GM12878 (cell line): ENCODE measurements around the gene MOK. TPM values are rescaled to one million over a fixed set of nuclear protein-coding genes. Genes with fewer than 3 reads are reported as not detected.

ENCODE experiments used
- ATAC-seq: fragments of 200-7000 bp; cut with Tn5 transposase; 3 replicates; pipeline ENCODE4 v1.9.1; 2020; ENCODE audit warnings: mild to moderate bottlenecking, moderate library complexity
- BruUV-seq: library from RNA; stranded (reverse); fragments of 400-500 nt; replicated peaks from 2 replicates; lab custom pipeline; 2021; lab: Mats Ljungman, UMichigan
- CTCF ChIA-PET: fragments of 300-600 bp; sonication (Branson Sonifier 250); formaldehyde crosslinking; extraction: SDS; loops from one replicate; lab custom pipeline; 2021; ENCODE audit warnings: inconsistent platforms; lab: Yijun Ruan, JAX
- POLR2A ChIA-PET: fragments of 350-600 bp; formaldehyde crosslinking; extraction: SDS; loops from one replicate; lab custom pipeline; 2021; ENCODE audit warnings: inconsistent platforms; lab: Charles Lee
- RAD21 ChIA-PET: fragments of 300-600 bp; sonication (Branson Sonifier 250); formaldehyde crosslinking; loops from one replicate; lab custom pipeline; 2023; ENCODE audit warnings: antibody characterized with exemption; ENCODE audit not compliant: unreplicated experiment; lab: Charles Lee
- SMC1A ChIA-PET: fragments of 300-600 bp; sonication (Branson Sonifier 250); formaldehyde crosslinking; loops from one replicate; lab custom pipeline; 2023; ENCODE audit not compliant: unreplicated experiment, uncharacterized antibody; lab: Charles Lee
- DNase-seq: peaks from one replicate; pipeline ENCODE4 v3.0.0-alpha.2; 2011; ENCODE audit warnings: low read depth, low spot score
- FAIRE-seq: peaks from 3 replicates; lab custom pipeline; 2011; peaks lifted over from hg19 to GRCh38; lab: Jason Lieb, UNC
- H2AFZ ChIP-seq: 2 replicates; pipeline ENCODE4 v1.6.0; 2011; ENCODE audit warnings: low read depth, low read length, control low read depth; ENCODE audit not compliant: control insufficient read depth
- H3K27ac ChIP-seq: 2 replicates; pipeline ENCODE4 v1.5.1; 2011; ENCODE audit warnings: control low read depth; ENCODE audit not compliant: control insufficient read depth, insufficient read depth
- H3K27me3 ChIP-seq, 2 experiments: replicated peaks in 1 of 2; 2 replicates each; pipeline versions ENCODE4 v1.6.0 to v1.6.1; 2011; ENCODE audit warnings: low read length in 1 of 2; ENCODE audit not compliant: control insufficient read depth in 2 of 2, insufficient read depth in 2 of 2
- H3K36me3 ChIP-seq, 2 experiments: 2 replicates each; pipeline ENCODE4 v1.5.1; 2011; ENCODE audit warnings: low read length in 1 of 2; ENCODE audit not compliant: control insufficient read depth in 2 of 2, insufficient read depth in 2 of 2
- H3K4me1 ChIP-seq: 2 replicates; pipeline ENCODE4 v1.6.1; 2011; ENCODE audit warnings: mild to moderate bottlenecking, low read length, moderate library complexity, mixed read lengths; ENCODE audit not compliant: control insufficient read depth, insufficient read depth
- H3K4me2 ChIP-seq: 2 replicates; pipeline ENCODE4 v1.6.0; 2011; ENCODE audit warnings: control low read depth; ENCODE audit not compliant: control insufficient read depth, insufficient read depth
- H3K4me3 ChIP-seq: fragments of 200-600 bp; sonication (generic); 2 replicates; pipeline ENCODE4 v1.5.1; 2016
- H3K79me2 ChIP-seq: 2 replicates; pipeline ENCODE4 v1.6.0; 2011; ENCODE audit warnings: low read length; ENCODE audit not compliant: control insufficient read depth, insufficient read depth
- H3K9ac ChIP-seq: 2 replicates; pipeline ENCODE4 v1.8.0; 2011; ENCODE audit warnings: low read length, control low read depth, mixed read lengths; ENCODE audit not compliant: control insufficient read depth, insufficient read depth
- H3K9me3 ChIP-seq: replicated peaks from 3 replicates; pipeline ENCODE4 v1.5.1; 2011; ENCODE audit warnings: mild to moderate bottlenecking, low read length; ENCODE audit not compliant: control insufficient read depth, insufficient read depth
- H4K20me1 ChIP-seq: 2 replicates; pipeline ENCODE4 v1.6.0; 2011; ENCODE audit not compliant: control insufficient read depth, insufficient read depth
- BACH1 ChIP-seq: fragments of 450-650 bp; IDR thresholded peaks from 2 replicates; pipeline ENCODE4 v1.6.1; 2017; ENCODE audit warnings: mild to moderate bottlenecking, borderline replicate concordance
- FOXM1 ChIP-seq: IDR thresholded peaks from 2 replicates; pipeline ENCODE4 v1.6.1; 2012; ENCODE audit warnings: low read depth, mild to moderate bottlenecking, inconsistent platforms, low read length, moderate library complexity
- HCFC1 ChIP-seq: fragments of 150-350 bp; IDR thresholded peaks from 2 replicates; pipeline ENCODE4 v1.6.1; 2014; ENCODE audit warnings: low read length
- KAT2A ChIP-seq: conservative IDR thresholded peaks from 2 replicates; pipeline ENCODE4 v1.6.1; 2011; ENCODE audit warnings: low read depth, low read length; ENCODE audit not compliant: control insufficient read depth
- KLF5 ChIP-seq: fragments of 450-650 bp; IDR thresholded peaks from 2 replicates; pipeline ENCODE4 v1.6.1; 2014; ENCODE audit warnings: mild to moderate bottlenecking; ENCODE audit not compliant: partially characterized antibody
- LARP7 ChIP-seq: fragments of 450-650 bp; IDR thresholded peaks from 2 replicates; pipeline ENCODE4 v1.6.1; 2017; ENCODE audit warnings: mild to moderate bottlenecking
- MEF2B ChIP-seq: fragments of 450-650 bp; IDR thresholded peaks from 2 replicates; pipeline ENCODE4 v1.6.1; 2018; ENCODE audit warnings: mild to moderate bottlenecking, moderate library complexity; ENCODE audit not compliant: partially characterized antibody, poor library complexity, severe bottlenecking
- NFIC ChIP-seq: IDR thresholded peaks from 2 replicates; pipeline ENCODE4 v1.6.1; 2012; ENCODE audit warnings: low read depth, mild to moderate bottlenecking, inconsistent platforms, low read length, moderate library complexity
- PML ChIP-seq: IDR thresholded peaks from 2 replicates; pipeline ENCODE4 v1.6.1; 2012; ENCODE audit warnings: low read length, inconsistent platforms
- POU2F2 ChIP-seq: IDR thresholded peaks from 3 replicates; pipeline ENCODE4 v1.6.1; 2011; ENCODE audit warnings: low read depth, mild to moderate bottlenecking, low read length, borderline replicate concordance
- SIN3A ChIP-seq: IDR thresholded peaks from 2 replicates; pipeline ENCODE4 v1.6.1; 2012; ENCODE audit warnings: low read depth, low read length, improper control_type of control experiment
- SMARCA5 ChIP-seq: fragments of 450-650 bp; IDR thresholded peaks from 2 replicates; pipeline ENCODE4 v1.6.1; 2017; ENCODE audit warnings: mild to moderate bottlenecking
- SRF ChIP-seq, 2 experiments: IDR thresholded peaks; 2 replicates each; pipeline ENCODE4 v1.6.1; 2011; ENCODE audit warnings: low read depth in 2 of 2, low read length in 2 of 2, mild to moderate bottlenecking in 1 of 2, moderate library complexity in 1 of 2
- STAT1 ChIP-seq: fragments of 450-650 bp; conservative IDR thresholded peaks from 2 replicates; pipeline ENCODE4 v1.6.1; 2014; ENCODE audit warnings: antibody characterized with exemption, mild to moderate bottlenecking
- TARDBP ChIP-seq: IDR thresholded peaks from 2 replicates; pipeline ENCODE4 v1.6.1; 2016; ENCODE audit warnings: borderline replicate concordance
- ZNF207 ChIP-seq: fragments of 450-650 bp; IDR thresholded peaks from 2 replicates; pipeline ENCODE4 v1.6.1; 2014; ENCODE audit warnings: antibody characterized with exemption, mild to moderate bottlenecking, borderline replicate concordance
- ZSCAN29 ChIP-seq: fragments of 450-650 bp; IDR thresholded peaks from 2 replicates; pipeline ENCODE4 v1.6.1; 2017; ENCODE audit warnings: mild to moderate bottlenecking, moderate library complexity
- ZZZ3 ChIP-seq: IDR thresholded peaks from 2 replicates; pipeline ENCODE4 v1.6.1; 2011; ENCODE audit warnings: low read depth; ENCODE audit not compliant: control insufficient read depth, insufficient read length
- WGBS: methylation state at CpG from one replicate; pipeline ENCODE4 v1.1.6; 2016; ENCODE audit warnings: low lambda C conversion rate; ENCODE audit not compliant: insufficient replicate concordance, insufficient coverage; ENCODE audit errors: missing lambda C conversion rate; 5-methylcytosine and 5-hydroxymethylcytosine counted together
- in situ Hi-C: fragments of 300-500 bp; cut with MboI; formaldehyde crosslinking; loops from 9 replicates; pipeline ENCODE4 v1.14.3; 2018; ENCODE audit warnings: mixed read lengths
- intact Hi-C: fragments of 100-400 bp; cut with micrococcal nuclease; formaldehyde crosslinking; loops from one replicate; pipeline ENCODE4 v1.14.2; 2022; ENCODE audit not compliant: unreplicated experiment
- polyA plus RNA-seq, 11 experiments: library from polyadenylated mRNA; depleted of rRNA in 4 of 11; unstranded in 6 of 11; stranded (reverse) in 5 of 11; fragments of >200 nt; fragmentation: Nextera tagmentation in 4 of 11; fragmentation: Illumina TruSeq in 1 of 11; extraction: Ambion mirVana in 4 of 11; extraction: Trizol in 1 of 11; gene quantifications; 1 replicate in 1 of 11; 2 replicates in 10 of 11; pipeline versions ENCODE4 v1.2.1 to v1.2.3, GENCODE V29; 2011 to 2016; ENCODE audit warnings: inconsistent platforms in 2 of 11, missing spikeins in 2 of 11, low read depth in 1 of 11
- total RNA-seq, 4 experiments: library from RNA; depleted of rRNA in 3 of 4; stranded (reverse); fragments of >200 nt in 3 of 4; fragmentation: Illumina TruSeq in 1 of 4; extraction: Trizol in 1 of 4; gene quantifications; 2 replicates each; pipeline versions ENCODE4 v1.2.1 to v1.2.3, GENCODE V29; 2013 to 2021
- TF ChIP-seq, protein P1 (sequence below): IDR thresholded peaks from 2 replicates; pipeline ENCODE4 v1.6.1; 2011; ENCODE audit warnings: borderline replicate concordance, low read depth, mild to moderate bottlenecking, moderate library complexity, mixed read lengths, low read length; ENCODE audit not compliant: insufficient read depth; ENCODE audit errors: extremely low read length
- TF ChIP-seq, protein P2 (sequence below): fragments of 150-350 bp; IDR thresholded peaks from 2 replicates; pipeline ENCODE4 v1.6.1; 2016; ENCODE audit warnings: low read depth, low read length

The MOK gene
- total and polyA plus RNA-seq, 10 of the 15 experiments (the other 5 are each of a cell fraction or from before 2014, with no cell fraction given) = 0.10 to 3.0 (median 1.4) TPM

DNA sequence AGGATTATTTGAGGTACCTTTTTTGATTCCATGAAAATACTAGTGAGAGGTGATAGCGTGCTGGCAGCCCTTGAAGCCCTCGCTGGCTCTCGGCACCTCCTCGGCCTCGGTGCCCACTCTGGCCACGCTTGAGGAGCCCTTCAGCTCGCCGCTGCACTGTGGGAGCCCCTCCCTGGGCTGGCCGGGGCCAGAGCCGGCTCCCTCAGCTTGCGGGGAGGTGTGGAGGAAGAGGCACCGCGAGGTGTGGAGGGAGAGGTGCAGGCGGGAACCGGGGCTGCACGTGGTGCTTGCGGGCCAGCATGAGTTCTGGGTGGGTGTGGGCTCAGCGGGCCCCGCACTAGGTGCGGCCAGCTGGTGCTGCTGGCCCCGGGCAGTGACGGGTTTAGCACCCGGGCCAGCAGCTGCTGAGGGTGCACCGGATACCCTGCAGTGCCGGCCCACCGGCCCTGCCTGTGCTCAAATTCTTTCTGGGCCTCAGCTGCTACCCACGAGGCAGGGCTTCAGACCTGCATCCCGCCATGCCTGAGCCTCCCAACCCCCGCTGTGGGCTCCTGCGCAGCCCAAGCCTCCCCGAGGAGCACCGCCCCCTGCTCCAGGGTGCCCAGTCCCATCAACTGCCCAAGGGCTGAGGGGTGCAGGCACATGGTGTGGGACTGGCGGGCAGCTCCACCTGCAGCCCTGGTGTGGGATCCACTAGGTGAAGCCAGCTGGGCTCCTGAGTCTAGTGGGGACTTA, 7.4 kb downstream of the MOK start (continued):
- TF ChIP-seq, protein P1, sequence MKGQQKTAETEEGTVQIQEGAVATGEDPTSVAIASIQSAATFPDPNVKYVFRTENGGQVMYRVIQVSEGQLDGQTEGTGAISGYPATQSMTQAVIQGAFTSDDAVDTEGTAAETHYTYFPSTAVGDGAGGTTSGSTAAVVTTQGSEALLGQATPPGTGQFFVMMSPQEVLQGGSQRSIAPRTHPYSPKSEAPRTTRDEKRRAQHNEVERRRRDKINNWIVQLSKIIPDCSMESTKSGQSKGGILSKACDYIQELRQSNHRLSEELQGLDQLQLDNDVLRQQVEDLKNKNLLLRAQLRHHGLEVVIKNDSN = no peak
- TF ChIP-seq KLF5 (no peak), NFIC (no peak)
- TF ChIP-seq, all 136 proteins: peak for 0

DNA sequence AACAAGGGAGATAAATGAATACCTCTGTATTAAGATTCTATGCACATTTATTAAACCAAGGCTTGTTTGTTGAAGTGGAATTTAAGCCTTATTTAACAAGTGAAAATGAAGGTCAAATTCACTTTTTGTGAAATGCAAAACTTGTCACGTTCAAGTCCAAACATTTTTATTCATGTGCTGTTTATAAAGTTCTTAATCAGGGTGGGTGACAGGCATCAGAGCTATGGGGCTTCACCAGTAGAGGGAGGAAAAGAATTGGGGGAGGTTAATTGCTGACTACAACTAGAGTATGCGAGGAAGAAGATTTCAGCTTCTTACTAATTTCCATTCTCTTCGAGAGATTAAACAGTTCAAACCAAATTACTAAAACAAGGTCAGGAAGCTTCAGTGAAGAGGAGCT, 9.7 kb downstream of the MOK start:
- BruUV-seq = no TSS peak
- CTCF ChIA-PET = interaction anchor here (0.5 to 1.5 kb wide), 2 partner anchors 10 to 114 kb away, joined by 3 to 4 read pairs; partner anchors contain the start of gene MOK
- no peak for TF ChIP-seq FOXM1
- no peak for TF ChIP-seq SRF (IDR thresholded peaks at IDR 0.05; ENCODE audit: low read depth in 2 of 2, low read length in 2 of 2)
- TF ChIP-seq MEF2B = no peak
- no peak for TF ChIP-seq ZZZ3
- no peak for TF ChIP-seq POU2F2
- TF ChIP-seq, protein P2, sequence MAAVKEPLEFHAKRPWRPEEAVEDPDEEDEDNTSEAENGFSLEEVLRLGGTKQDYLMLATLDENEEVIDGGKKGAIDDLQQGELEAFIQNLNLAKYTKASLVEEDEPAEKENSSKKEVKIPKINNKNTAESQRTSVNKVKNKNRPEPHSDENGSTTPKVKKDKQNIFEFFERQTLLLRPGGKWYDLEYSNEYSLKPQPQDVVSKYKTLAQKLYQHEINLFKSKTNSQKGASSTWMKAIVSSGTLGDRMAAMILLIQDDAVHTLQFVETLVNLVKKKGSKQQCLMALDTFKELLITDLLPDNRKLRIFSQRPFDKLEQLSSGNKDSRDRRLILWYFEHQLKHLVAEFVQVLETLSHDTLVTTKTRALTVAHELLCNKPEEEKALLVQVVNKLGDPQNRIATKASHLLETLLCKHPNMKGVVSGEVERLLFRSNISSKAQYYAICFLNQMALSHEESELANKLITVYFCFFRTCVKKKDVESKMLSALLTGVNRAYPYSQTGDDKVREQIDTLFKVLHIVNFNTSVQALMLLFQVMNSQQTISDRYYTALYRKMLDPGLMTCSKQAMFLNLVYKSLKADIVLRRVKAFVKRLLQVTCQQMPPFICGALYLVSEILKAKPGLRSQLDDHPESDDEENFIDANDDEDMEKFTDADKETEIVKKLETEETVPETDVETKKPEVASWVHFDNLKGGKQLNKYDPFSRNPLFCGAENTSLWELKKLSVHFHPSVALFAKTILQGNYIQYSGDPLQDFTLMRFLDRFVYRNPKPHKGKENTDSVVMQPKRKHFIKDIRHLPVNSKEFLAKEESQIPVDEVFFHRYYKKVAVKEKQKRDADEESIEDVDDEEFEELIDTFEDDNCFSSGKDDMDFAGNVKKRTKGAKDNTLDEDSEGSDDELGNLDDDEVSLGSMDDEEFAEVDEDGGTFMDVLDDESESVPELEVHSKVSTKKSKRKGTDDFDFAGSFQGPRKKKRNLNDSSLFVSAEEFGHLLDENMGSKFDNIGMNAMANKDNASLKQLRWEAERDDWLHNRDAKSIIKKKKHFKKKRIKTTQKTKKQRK = no peak
- no peak for TF ChIP-seq SIN3A
- no peak for TF ChIP-seq PML
- no peak for TF ChIP-seq ZNF207
- TF ChIP-seq SMARCA5 = no peak
- TF ChIP-seq TARDBP = no peak
- TF ChIP-seq BACH1 = no peak
- TF ChIP-seq HCFC1 = no peak
- no peak for TF ChIP-seq STAT1
- no peak for TF ChIP-seq KAT2A
- TF ChIP-seq ZSCAN29 = no peak
- TF ChIP-seq LARP7 = no peak

More for the DNA sequence above, 9.7 kb downstream of the MOK start:
- Histone ChIP-seq H3K27me3 (no peaks in the 10 kb centered on the region), H3K27ac (no peak overlapping the region), H3K4me2 (no peak overlapping the region), H3K4me1 (no peaks in the 10 kb centered on the region), H3K36me3 (no peaks in the 10 kb centered on the region), H2AFZ (no peak overlapping the region), H3K9me3 (no peaks in the 10 kb centered on the region; the same call in 2 of the 3 replicates), H4K20me1 (no peaks in the 10 kb centered on the region), H3K9ac (no peak overlapping the region), H3K79me2 (no peaks in the 10 kb centered on the region), H3K4me3 (no peak overlapping the region)
- DNase-seq (no peak), ATAC-seq (no peak), FAIRE-seq (no peak)
- WGBS = 13% methylated on average over 3 of the region's 3 CpGs
- intact Hi-C loops = no loop called here
- SMC1A ChIA-PET = interaction anchor here (0.8 kb wide), 1 partner anchor 12 kb away, joined by 3 read pairs; no protein-coding TSS in a partner anchor
- in situ Hi-C loops = no loop called here
- RAD21 ChIA-PET = interaction anchor here (0.8 kb wide), 1 partner anchor 19 kb away, joined by 3 read pairs; no protein-coding TSS in a partner anchor
- POLR2A ChIA-PET = no interaction called here
